BJ (cell line): Measurements from ENCODE around the gene ZSCAN23. TPM values are rescaled to one million over a fixed set of nuclear protein-coding genes. Genes with fewer than 3 reads are reported as not detected.

Source experiments
- CTCF ChIA-PET: fragments of 350-600 bp; formaldehyde crosslinking; extraction: SDS; loops from one replicate; lab custom pipeline; 2021; ENCODE audit warnings: antibody characterized with exemption, inconsistent platforms; lab: Yijun Ruan, JAX
- POLR2A ChIA-PET: fragments of 300-600 bp; sonication (Branson Sonifier 250); formaldehyde crosslinking; extraction: SDS; loops from one replicate; lab custom pipeline; 2021; ENCODE audit warnings: antibody characterized with exemption; lab: Charles Lee
- DNase-seq: peaks from one replicate; pipeline ENCODE4 v3.0.0-alpha.2; 2011; ENCODE audit warnings: low read depth
- H3K27me3 ChIP-seq: 2 replicates; pipeline ENCODE4 v1.6.0; 2011; ENCODE audit warnings: low read length; ENCODE audit not compliant: control insufficient read depth, insufficient read depth
- H3K36me3 ChIP-seq: 2 replicates; pipeline ENCODE4 v1.5.1; 2011; ENCODE audit warnings: low read length; ENCODE audit not compliant: control insufficient read depth, insufficient read depth
- H3K4me3 ChIP-seq: 2 replicates; pipeline ENCODE4 v1.5.1; 2011; ENCODE audit warnings: low read depth, mild to moderate bottlenecking, control low read depth, low read length
- polyA plus RNA-seq: library from polyadenylated mRNA; depleted of rRNA; stranded (reverse); fragments of >200 nt; gene quantifications from 2 replicates; pipeline ENCODE4 v1.2.3, GENCODE V29; 2011
- TF ChIP-seq, protein P1 (sequence below): IDR thresholded peaks from 2 replicates; pipeline ENCODE4 v1.5.1; 2011; ENCODE audit warnings: low read depth, mild to moderate bottlenecking, control low read depth, inconsistent platforms, low read length, moderate library complexity; ENCODE audit not compliant: insufficient read depth

The ZSCAN23 gene
- polyA plus RNA-seq, 1 experiment: 1.8 TPM

DNA sequence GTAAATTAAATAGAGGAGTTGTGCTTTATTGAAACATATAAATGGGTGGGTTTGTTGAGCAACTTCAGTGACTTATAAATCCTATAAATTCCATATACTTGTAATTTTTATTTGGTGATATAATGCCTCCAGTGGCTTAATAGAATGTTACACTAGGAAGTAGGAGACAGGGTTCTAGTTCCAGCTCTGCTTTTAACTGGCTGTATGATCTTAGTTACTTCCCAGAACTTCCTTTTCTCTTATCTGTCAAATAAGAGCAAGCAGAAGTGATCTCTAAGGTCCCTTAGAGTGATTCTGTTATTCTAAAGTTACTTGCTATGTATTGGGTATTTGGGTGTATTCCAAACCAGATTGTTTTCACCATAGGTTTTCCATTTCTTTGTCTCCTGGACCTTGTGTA is 10.2 kb downstream of the ZSCAN23 start:
- POLR2A ChIA-PET: interaction anchor here (0.6 kb wide), 1 partner anchor 19 kb away, joined by 3 read pairs; no protein-coding TSS in a partner anchor
- CTCF ChIA-PET: no interaction called here
- H3K27me3 ChIP-seq: no peaks in the 10 kb centered on the region
- H3K36me3 ChIP-seq: peaks cover 3% of the 10 kb centered on the region
- no peak overlapping the region for H3K4me3 ChIP-seq
- TF ChIP-seq, protein P1, sequence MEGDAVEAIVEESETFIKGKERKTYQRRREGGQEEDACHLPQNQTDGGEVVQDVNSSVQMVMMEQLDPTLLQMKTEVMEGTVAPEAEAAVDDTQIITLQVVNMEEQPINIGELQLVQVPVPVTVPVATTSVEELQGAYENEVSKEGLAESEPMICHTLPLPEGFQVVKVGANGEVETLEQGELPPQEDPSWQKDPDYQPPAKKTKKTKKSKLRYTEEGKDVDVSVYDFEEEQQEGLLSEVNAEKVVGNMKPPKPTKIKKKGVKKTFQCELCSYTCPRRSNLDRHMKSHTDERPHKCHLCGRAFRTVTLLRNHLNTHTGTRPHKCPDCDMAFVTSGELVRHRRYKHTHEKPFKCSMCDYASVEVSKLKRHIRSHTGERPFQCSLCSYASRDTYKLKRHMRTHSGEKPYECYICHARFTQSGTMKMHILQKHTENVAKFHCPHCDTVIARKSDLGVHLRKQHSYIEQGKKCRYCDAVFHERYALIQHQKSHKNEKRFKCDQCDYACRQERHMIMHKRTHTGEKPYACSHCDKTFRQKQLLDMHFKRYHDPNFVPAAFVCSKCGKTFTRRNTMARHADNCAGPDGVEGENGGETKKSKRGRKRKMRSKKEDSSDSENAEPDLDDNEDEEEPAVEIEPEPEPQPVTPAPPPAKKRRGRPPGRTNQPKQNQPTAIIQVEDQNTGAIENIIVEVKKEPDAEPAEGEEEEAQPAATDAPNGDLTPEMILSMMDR: no peak
- DNase-seq: no peak

DNA sequence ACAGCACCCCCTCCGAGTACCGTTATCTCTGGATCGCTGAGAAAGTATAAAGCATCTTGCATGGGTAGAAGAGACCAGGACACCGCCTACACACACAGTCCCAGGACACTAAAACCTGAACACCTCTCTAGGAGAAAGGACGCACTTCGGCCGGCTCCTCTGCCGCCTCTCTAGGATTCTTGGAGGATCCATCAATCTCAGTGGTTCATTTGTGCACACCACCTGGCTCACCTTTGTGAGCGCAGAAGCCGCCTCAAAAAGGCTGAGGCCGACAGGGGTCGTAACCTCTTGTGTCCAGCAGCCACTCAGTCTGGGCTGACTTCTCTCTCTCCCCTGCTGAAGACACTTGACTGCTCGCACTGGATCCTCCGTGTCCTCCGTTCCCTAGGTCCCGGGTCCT is 13.5 kb downstream of the ZSCAN23 start:
- ChIA-PET CTCF (no interaction called here), POLR2A (interaction anchor here (0.7 kb wide), 1 partner anchor 666 kb away, joined by 4 read pairs; no protein-coding TSS in a partner anchor)
- Histone ChIP-seq H3K36me3 (peaks cover 3% of the 10 kb centered on the region), H3K27me3 (no peaks in the 10 kb centered on the region), H3K4me3 (no peak overlapping the region)
- TF ChIP-seq, protein P1: no peak
- DNase-seq: no peak

DNA sequence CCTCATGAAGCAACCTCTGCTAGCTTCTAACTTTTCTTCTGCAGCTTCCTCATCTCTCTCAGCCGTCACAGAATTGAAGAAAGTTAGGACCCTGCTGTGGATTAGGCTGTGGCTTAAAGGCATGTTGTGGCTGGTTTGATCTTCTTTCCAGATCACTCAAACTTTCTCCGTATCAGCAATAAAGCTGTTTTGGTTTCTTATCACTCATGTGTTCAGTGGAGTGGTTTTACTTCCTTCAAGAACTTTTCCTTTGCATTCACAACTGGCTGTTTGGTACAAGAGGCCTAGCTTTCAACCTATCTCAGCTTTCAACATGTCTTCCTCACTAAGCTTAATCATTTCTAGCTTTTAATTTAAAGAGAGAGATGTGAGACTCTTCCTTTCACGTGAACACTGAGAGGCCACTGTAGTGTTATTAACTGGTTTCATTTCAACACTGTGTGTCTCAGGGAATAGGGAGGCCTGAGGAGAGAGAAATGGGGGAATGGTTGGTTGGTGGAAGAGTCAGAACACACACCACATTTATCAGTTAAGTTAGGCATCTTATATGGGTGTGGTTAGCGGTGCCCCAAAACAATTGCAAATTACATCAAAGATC is 17.2 kb downstream of the ZSCAN23 start:
- CTCF ChIA-PET: interaction anchor here (1.2 kb wide), 1 partner anchor 9 kb away, joined by 4 read pairs; no protein-coding TSS in a partner anchor
- POLR2A ChIA-PET: no interaction called here
- no peaks in the 10 kb centered on the region for H3K27me3 ChIP-seq

DNA sequence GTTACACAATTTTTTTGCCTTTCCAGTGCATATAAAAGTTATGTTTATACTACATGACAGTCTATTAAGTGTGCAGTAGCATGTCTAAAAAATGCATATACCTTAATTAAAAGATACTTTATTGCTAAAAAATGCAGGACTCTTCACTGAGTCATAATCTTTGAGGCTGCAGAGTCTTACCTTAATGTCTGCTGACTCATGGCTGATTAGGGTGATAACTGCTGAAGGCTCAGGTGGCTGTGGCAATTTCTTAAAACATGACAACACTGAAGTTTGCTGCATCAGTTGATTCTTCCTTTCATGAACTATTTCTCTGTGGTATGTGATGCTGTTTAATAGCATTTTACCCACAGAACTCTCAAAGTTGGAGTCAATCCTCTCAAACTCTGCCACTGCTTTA is 19.1 kb downstream of the ZSCAN23 start:
- Histone ChIP-seq H3K27me3 (no peaks in the 10 kb centered on the region), H3K4me3 (no peak overlapping the region), H3K36me3 (peaks cover 2% of the 10 kb centered on the region; the same call in 1 of the 2 replicates)
- DNase-seq: no peak
- POLR2A ChIA-PET: no interaction called here
- CTCF ChIA-PET: no interaction called here
- TF ChIP-seq, protein P1: no peak

More for the DNA sequence above, 17.2 kb downstream of the ZSCAN23 start:
- Histone ChIP-seq H3K36me3 (peaks cover 2% of the 10 kb centered on the region), H3K4me3 (no peak overlapping the region)
- DNase-seq: no peak
- TF ChIP-seq, protein P1: no peak

DNA sequence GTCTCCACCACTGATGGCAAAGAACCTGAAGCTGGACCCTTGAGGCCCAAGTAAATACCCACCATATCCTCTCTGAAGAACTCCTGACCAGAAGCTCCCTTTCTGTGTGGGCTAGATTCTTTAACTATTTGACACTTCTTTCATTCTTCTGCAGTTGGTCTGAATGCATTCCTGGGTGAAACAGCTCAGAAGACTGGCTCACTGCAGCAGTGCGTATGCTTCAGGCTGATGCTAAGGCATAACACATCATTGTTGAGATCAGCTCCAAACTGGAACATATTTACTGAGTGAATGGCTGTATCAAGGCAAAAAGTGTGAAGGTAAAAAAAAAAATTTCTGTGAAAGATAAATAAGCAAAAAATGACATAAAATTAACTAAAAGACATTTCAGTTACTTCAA is 19.7 kb downstream of the ZSCAN23 start:
- ChIA-PET POLR2A (no interaction called here), CTCF (no interaction called here)
- TF ChIP-seq, protein P1: no peak
- Histone ChIP-seq H3K36me3 (peaks cover 2% of the 10 kb centered on the region; the same call in 1 of the 2 replicates), H3K27me3 (no peaks in the 10 kb centered on the region), H3K4me3 (no peak overlapping the region)
- no peak for DNase-seq
